HG02798 (cell line): Measurements from ENCODE around the gene MUC3A.
"Not testable (repeated sequence)": the region's sequence is repeated elsewhere in the genome, so short reads cannot be mapped to it uniquely, and the experiment has no call there.

Experiments used
- ATAC-seq: cut with Tn5 transposase; IDR thresholded peaks from one replicate; pipeline ENCODE4 v1.9.1; 2021; ENCODE audit warnings: mild to moderate bottlenecking; ENCODE audit not compliant: unreplicated experiment, poor library complexity

MUC3A gene

DNA sequence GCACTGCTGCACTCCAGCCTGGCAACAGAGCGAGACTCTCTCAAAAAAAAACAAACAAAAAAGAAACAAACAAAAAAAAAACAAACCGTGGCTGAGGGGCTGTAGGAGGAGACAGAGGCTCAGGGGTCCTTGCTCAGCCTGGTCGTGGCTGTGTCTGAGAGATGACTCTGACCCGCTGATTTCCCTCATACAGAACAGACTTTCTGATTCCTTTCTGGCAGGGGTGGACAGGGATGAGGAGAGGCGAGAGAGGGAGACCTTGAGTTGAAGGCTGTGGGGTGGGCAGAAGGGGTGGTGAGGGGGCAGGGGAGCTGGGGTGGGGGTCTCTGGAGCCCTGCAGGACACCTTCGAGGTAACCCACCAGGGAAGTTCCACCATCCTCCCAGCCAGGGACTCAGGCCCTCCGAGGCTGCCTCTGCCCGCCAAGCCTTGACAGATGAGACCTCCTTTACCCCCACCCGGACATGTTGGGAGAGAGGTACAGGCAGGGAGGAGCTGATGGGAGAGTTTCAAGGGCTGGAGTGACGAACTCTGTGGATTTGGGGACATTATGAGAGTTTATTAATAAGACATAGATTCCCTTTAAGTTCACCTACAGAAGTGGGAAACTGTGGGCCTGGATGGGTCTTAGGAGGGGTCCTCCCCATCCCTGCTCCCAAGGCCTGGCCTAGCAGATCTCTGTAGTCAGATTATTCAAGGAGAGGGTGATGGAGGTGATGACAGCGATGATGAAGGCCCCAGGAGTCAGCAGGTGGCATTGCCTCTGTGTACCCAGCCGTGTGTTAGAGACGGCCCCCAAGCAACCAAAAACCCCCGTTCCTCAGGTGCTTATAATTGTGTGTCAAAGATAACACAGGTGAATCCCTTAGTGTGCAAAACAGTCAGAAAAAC lies 22.0 kb downstream of the MUC3A start:
- ATAC-seq: no peak

DNA sequence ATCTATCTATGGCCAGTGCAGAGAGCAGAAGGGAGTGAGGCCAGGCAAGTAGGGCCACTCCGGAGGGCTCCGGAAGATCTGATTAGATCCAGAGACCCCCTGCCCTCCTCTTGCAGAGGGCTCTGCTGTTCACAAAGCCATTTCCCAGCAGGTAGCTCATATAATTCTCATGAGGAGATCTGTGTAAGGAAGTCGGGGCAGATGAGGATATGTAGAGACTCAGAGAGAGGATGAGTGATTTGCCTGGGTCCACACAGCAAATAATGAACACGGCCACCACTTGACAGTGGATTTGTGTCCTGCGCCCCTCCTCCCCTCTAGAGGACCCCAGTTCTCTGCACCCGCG lies 22.6 kb downstream of the MUC3A start:
- no peak for ATAC-seq

DNA sequence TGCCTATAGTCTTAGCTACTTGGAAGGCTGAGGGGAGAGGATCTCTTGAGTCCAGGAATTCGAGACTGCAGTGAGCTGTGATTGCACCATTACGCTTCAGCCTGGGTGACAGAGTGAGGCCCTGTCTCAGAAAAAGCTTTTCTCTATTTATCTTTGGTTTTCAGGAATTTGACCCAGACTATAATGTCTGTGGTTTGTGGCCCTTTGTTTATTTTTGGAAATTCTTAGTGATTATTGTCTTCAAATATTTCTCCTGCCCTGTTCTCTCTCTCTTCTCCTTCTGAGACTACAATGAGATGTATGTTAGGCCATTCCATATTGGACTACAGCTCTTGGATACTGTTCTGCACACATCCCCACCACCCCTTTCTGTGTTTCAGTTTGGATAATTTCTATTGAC lies 24.7 kb downstream of the MUC3A start:
- no peak for ATAC-seq

- no peak for ATAC-seq
Observed at GRCh38 chr7:100975371-100975821, 26.1 kb downstream of the MUC3A start.

DNA sequence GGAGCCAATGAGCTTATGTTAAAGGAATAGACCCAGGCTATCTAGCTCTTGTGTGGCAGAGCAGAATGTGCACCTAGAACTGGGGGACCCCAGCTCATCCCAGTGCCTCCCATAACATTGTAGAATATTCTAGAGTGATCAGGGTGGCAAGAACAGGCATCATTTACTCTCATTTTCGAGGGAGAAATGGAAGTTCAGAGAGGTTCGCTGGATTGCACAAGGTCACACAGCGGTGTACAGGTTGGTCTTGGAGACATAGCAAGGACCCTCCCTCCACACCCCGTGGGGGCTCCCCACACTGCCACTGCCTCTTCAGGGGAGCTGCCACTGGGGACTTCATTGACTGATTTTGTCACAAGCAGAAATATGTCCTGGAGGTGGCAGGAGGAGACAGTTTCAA lies 29.0 kb downstream of the MUC3A start:
- no peak for ATAC-seq

DNA sequence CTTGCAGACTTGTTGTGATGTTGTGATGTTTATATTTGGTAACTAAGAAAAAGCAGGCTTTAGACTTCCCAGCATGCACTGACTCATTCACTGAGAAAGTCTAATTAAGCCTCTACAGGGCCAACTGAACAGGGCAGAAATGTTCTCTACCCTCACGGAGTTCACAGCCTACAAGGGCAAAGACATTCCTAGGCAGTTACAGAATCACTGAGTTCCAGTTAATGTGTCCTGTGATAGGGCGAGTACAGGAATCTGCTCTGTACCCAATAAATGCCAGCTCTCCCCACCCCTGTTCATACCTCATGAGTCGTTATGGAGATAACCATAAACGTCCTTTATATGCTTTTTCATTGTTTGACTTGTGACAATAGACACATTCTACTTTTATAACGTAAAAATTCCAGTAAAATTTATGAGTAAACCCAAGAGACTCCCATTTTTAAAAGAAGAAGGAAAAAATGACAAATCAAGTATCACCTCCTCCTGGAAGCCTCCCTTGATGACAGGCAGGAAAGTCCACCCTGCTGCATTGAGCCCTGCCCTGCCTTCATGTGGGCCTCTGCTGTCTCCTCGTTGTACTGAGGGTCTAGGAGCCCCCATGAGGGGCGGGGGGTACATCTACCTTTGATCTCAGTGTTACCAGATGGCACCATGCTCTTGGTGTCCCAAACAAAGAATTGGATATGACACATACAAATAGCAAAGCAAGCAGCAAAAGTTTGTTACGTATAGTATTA lies 34.3 kb downstream of the MUC3A start:
- ATAC-seq: no peak

DNA sequence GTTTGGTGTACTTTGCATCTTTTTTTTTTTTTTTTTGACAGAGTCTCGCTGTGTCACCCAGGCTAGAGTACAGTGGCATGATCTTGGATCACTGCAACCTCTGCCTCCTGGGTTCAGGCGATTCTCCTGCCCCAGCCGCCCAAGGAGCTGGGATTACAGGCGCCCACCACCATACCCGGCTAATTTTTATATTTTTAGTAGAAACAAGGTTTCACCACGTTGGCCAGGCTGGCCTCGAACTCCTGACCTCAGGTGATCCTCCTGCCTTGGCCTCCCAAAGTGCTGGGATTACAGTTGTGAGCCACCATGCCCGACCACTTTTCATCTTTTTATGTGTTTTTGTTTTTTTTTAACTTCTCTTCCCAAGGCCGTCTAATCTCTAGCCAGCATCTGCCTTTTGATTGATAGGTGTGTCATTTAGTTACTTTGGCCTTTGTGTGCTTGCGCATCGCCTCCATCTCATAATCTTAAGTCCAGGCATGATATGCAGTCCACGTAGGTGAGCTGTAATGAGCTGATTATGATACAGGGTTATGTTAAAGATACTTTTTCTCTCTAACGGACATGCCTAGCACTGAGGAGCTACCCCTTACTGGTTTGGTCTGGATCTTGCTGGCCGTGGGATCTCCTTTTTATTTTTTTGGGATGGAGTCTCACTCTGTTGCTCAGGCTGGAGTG lies 35.0 kb downstream of the MUC3A start:
- ATAC-seq: not testable (repeated sequence)

DNA sequence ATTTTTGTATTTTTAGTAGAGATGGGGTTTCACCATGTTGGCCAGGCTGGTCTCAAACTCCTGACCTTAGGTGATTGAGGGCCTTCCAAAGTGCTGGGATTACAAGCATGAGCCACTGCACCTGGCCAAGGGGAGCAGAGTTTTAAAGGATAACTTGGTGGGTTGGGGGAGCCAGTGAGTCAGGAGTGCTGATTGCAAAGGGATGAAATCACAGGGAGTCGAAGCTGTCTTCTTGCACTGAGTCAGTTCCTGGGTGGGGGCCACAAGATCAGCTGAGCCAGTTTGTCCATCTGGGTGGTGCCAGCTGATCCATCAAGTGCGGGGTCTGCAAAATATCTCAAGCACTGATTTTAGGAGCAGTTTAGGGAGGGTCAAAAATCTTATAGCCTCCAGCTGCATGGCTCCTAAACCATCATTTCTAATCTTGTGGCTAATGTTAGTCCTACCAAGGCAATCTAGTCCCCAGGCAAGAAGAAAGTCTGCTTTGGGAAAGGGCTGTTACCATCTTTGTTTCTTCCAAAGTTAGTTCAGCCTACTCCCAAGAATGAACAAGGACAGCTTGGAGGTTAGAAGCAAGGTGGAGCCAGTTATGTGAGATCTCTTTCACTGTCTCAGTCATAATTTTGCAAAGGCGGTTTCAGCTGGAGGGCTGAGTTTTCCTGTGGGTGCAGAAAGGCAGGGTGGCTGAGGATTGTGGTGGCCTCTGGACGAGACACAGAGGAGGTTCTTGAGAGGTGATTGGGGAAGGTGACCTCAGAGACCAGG lies 35.9 kb downstream of the MUC3A start:
- not testable (repeated sequence) for ATAC-seq

GRCh38 chr7:100991631-100992030 lies 42.3 kb downstream of the MUC3A start:
- no peak for ATAC-seq

GRCh38 chr7:100992280-100992679 lies 42.9 kb downstream of the MUC3A start:
- ATAC-seq: not testable (repeated sequence)

- not testable (repeated sequence) for ATAC-seq
Observed at GRCh38 chr7:100994671-100995070, 45.3 kb downstream of the MUC3A start.

DNA sequence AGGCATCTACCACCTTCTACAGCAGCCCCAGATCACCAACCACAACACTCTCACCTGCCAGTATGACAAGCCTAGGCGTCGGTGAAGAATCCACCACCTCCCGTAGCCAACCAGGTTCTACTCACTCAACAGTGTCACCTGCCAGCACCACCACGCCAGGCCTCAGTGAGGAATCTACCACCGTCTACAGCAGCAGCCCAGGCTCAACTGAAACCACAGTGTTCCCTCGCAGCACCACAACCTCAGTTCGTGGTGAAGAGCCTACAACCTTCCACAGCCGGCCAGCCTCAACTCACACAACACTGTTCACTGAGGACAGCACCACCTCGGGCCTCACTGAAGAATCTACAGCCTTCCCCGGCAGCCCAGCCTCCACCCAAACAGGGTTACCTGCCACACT lies 49.2 kb downstream of the MUC3A start:
- ATAC-seq: not testable (repeated sequence)

DNA sequence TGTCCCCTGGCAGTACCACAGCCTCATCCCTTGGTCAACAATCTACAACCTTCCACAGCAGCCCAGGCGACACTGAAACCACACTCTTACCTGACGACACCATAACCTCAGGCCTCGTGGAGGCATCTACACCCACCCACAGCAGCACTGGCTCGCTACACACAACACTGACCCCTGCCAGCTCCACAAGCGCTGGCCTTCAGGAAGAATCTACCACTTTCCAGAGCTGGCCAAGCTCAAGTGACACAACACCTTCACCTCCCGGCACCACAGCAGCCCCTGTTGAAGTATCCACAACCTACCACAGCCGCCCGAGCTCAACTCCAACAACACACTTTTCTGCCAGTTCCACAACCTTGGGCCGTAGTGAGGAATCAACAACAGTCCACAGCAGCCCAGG lies 50.0 kb downstream of the MUC3A start:
- ATAC-seq: not testable (repeated sequence)

DNA sequence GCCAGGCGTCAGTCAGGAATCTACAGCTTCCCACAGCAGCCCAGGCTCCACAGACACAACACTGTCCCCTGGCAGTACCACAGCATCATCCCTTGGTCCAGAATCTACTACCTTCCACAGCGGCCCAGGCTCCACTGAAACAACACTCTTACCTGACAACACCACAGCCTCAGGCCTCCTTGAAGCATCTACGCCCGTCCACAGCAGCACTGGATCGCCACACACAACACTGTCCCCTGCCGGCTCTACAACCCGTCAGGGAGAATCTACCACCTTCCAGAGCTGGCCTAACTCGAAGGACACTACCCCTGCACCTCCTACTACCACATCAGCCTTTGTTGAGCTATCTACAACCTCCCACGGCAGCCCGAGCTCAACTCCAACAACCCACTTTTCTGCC lies 50.7 kb downstream of the MUC3A start:
- ATAC-seq: not testable (repeated sequence)

DNA sequence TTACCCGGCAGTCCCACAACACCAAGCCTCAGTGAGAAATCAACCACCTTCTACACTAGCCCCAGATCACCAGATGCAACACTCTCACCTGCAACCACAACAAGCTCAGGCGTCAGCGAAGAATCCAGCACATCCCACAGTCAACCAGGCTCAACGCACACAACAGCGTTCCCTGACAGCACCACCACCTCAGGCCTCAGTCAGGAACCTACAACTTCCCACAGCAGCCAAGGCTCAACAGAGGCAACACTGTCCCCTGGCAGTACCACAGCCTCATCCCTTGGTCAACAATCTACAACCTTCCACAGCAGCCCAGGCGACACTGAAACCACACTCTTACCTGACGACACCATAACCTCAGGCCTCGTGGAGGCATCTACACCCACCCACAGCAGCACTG lies 53.0 kb downstream of the MUC3A start:
- ATAC-seq: not testable (repeated sequence)

GRCh38 chr7:101007361-101007760 lies 58.0 kb downstream of the MUC3A start:
- not testable (repeated sequence) for ATAC-seq

GRCh38 chr7:101009629-101010028 lies 60.3 kb downstream of the MUC3A start:
- no peak for ATAC-seq

DNA sequence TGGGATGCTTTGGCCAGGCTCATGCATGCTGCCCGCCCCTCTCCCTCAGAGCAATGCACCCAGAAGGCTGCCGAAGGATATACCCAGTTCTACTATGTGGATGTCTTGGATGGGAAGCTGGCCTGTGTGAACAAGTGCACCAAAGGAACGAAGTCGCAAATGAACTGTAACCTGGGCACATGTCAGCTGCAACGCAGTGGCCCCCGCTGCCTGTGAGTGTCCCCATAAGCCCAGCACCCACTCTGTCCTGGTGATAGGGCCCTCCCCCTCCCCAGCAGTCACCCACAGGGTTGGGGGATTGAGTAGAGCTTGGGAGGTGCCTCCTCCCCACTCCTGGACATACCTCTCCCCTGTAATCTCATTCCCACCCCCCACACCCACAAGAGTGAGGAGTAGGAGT lies 63.6 kb downstream of the MUC3A start:
- ATAC-seq: no peak

DNA sequence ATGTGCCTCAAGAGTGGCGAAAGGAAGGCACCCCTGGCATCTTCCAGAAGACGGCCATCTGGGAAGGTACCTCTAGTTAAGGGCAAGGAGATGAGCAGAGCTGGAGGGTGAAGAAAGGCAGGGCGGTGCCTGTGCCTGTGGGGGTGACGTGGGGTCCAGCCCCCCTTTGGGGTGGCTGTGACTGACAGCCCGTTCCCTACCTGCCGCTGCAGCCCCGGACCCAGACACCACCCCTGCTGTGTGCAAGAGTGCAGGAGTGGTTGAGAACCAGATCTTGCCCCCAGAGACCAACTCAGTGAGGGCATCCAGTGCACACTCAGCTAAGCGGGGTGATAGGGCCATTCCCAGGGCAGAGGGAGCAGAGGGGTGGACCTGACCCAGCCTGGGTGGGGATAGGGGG lies 66.3 kb downstream of the MUC3A start:
- no peak for ATAC-seq

DNA sequence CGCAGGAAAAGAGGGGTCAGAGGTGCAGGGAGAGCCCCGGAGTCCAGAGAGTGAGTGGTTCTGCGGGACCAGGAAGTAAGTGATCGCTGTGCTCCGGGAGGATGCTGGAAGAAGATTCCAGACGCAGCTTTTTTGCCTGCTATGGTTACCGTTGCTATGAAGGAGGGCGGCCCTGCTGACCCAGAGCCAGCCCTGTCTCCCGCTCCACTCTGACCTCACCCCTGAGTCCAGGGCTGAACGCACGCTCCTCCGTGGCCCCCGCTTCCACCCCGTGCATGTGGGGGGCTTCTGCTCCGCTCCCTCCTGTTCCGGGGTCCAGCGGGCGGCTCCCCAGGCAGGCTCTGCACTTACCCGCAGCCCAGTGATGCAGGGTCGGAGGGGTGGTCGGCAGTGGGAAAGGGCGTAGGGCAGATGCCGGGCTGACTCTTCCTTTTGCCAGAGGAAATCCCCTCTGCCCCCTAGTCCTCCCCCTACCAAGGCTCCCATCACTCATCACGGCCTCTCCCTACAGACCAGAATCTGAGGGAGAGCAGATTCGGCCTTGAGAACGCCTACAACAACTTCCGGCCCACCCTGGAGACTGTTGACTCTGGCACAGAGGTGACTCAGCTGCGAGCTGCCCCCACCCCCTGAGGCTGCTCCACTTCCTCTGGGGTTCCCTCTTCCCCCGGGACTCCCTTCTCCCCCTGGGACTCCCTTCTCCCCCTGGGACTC lies 67.9 kb downstream of the MUC3A start:
- ATAC-seq: peak; percentile 75
